Tibial nerve (tissue), 3 donors: ENCODE data around the gene ZDHHC8.

Experiments used
- CTCF ChIP-seq, 5 experiments: fragments of 200-600 bp in 3 of 5; fragments of 450-650 bp in 2 of 5; sonication (generic) in 3 of 5; IDR thresholded peaks; one replicate each; pipeline ENCODE4 v1.5.1; 2016 to 2019; ENCODE audit warnings: antibody characterized with exemption in 5 of 5, mild to moderate bottlenecking in 3 of 5, moderate library complexity in 2 of 5
- POLR2A ChIP-seq, 2 donors: fragments of 450-650 bp; IDR thresholded peaks; one replicate each; pipeline ENCODE4 v1.6.1; 2017; ENCODE audit warnings: antibody characterized with exemption in 2 of 2, mild to moderate bottlenecking in 2 of 2, moderate library complexity in 2 of 2

GRCh38 chr22:20182365-20182764 is 50.8 kb downstream of the ZDHHC8 start:
- TF ChIP-seq CTCF (IDR thresholded peaks at IDR 0.05) = no peak
- no peak for TF ChIP-seq POLR2A (IDR thresholded peaks at IDR 0.05)
